ENCODE data around the gene MARCHF5.

GRCh38 chr10:92267343-92267742, 23.6 kb upstream of the MARCHF5 start:
- TF ChIP-seq CTCF (IDR thresholded peaks at IDR 0.05): no peak
- no peak for TF ChIP-seq SIN3A (IDR thresholded peaks at IDR 0.05; ENCODE audit: borderline replicate concordance, insufficient read depth, low read depth, low read length)
- no peak for TF ChIP-seq TCF7L2 (IDR thresholded peaks at IDR 0.05; ENCODE audit: low read depth, low read length)
